NB4 (cell line): Measurements from ENCODE around the gene VSIG2.

Source experiments
- DNase-seq: peaks from one replicate; pipeline ENCODE4 v3.0.0; 2010; ENCODE audit warnings: low read depth
- H3K4me3 ChIP-seq: one replicate; pipeline ENCODE4 v1.5.1; 2011; ENCODE audit warnings: mild to moderate bottlenecking, low read depth, low read length, moderate library complexity
- MYC ChIP-seq: IDR thresholded peaks from 2 replicates; pipeline ENCODE4 v1.6.1; 2011; ENCODE audit warnings: low read depth, low read length
- POLR2A ChIP-seq: IDR thresholded peaks from 2 replicates; pipeline ENCODE4 v1.6.1; 2011; ENCODE audit warnings: mild to moderate bottlenecking; ENCODE audit not compliant: insufficient read length; ENCODE audit errors: extremely low read depth
- TF ChIP-seq, protein P1 (sequence below): IDR thresholded peaks from 2 replicates; pipeline ENCODE4 v1.6.1; 2011; ENCODE audit warnings: low read depth, low read length
- TF ChIP-seq, protein P2 (sequence below): IDR thresholded peaks from one replicate; pipeline ENCODE4 v1.5.1; 2012; ENCODE audit warnings: low read depth, low read length

The VSIG2 gene

DNA sequence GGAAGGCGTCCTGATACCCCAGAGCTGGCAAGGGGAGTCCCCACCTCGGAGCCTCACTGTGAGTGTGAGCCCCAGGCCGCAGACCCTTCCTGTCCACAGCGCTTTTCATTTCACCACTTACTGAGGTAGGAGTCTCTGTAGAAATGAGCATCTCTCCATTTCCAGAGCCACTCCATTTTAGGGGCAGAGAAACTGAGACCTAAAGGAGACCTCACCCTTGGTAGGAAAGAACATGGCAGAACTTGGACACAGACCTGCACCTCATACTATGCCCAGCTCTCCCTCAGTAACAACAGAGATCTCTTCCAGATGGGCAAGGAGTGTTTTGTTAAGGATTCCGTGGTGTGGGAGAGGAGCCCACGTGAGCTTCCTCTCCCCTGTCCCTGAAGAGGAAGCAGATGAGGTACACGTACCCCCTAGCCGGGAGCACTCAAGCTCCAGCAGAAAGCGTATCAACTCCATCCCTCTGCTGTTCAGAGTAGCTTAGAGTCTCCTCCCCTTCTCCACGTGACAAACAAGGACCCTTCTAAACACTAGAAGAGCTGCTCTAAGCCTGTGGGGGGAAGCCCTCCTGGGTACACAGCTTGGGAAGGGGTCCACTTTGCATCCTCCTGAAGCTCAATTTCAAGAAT lies 532 bp upstream of the VSIG2 start:
- no peak overlapping the region for H3K4me3 ChIP-seq
- TF ChIP-seq MYC (no peak), POLR2A (no peak)
- DNase-seq: no peak

DNA sequence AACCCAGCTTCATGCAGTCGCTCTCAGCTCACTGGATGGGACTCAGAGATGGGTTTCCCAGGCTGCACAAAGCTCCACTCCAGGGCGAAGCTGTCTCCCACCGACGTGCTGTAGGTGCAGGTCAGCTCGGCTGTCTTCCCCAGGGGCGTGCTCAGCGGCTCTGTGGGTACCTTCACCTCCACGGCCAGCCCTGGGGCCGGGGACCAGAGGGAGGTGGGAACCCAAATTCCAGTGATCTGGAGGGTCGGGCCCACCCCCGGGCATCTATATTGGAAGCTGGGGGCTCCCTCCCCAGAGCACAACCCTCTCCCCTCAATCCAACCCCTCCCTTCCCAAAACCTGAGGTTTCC lies 689 bp downstream of the VSIG2 start:
- H3K4me3 ChIP-seq: no peak overlapping the region
- TF ChIP-seq, protein P1, sequence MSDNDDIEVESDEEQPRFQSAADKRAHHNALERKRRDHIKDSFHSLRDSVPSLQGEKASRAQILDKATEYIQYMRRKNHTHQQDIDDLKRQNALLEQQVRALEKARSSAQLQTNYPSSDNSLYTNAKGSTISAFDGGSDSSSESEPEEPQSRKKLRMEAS: no peak
- TF ChIP-seq, protein P2, sequence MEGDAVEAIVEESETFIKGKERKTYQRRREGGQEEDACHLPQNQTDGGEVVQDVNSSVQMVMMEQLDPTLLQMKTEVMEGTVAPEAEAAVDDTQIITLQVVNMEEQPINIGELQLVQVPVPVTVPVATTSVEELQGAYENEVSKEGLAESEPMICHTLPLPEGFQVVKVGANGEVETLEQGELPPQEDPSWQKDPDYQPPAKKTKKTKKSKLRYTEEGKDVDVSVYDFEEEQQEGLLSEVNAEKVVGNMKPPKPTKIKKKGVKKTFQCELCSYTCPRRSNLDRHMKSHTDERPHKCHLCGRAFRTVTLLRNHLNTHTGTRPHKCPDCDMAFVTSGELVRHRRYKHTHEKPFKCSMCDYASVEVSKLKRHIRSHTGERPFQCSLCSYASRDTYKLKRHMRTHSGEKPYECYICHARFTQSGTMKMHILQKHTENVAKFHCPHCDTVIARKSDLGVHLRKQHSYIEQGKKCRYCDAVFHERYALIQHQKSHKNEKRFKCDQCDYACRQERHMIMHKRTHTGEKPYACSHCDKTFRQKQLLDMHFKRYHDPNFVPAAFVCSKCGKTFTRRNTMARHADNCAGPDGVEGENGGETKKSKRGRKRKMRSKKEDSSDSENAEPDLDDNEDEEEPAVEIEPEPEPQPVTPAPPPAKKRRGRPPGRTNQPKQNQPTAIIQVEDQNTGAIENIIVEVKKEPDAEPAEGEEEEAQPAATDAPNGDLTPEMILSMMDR: no peak
- TF ChIP-seq POLR2A (no peak), MYC (no peak)

DNA sequence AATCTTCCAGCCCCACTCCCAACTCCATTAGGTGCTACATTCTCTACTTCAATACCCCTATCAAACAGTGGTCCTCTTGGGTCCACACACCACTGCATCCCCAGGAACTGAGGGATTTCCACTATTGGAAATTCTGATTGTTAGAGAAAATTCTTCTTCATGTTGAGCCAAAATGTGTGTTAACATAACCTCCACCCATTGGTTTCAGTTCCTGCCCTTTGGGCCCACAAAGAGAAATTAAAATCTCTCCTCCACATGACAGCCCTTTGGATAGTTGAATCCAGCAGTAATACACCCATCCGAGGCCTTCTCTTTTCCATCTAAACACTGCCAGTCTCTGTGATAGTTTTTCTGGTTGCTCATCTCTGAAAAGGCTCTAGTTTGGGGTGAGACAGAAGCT lies 2.1 kb downstream of the VSIG2 start:
- H3K4me3 ChIP-seq: no peak overlapping the region
- DNase-seq: no peak
- TF ChIP-seq POLR2A (no peak), MYC (no peak)
- TF ChIP-seq, protein P1: no peak
- TF ChIP-seq, protein P2: no peak

More for the DNA sequence above, 689 bp downstream of the VSIG2 start:
- no peak for DNase-seq

DNA sequence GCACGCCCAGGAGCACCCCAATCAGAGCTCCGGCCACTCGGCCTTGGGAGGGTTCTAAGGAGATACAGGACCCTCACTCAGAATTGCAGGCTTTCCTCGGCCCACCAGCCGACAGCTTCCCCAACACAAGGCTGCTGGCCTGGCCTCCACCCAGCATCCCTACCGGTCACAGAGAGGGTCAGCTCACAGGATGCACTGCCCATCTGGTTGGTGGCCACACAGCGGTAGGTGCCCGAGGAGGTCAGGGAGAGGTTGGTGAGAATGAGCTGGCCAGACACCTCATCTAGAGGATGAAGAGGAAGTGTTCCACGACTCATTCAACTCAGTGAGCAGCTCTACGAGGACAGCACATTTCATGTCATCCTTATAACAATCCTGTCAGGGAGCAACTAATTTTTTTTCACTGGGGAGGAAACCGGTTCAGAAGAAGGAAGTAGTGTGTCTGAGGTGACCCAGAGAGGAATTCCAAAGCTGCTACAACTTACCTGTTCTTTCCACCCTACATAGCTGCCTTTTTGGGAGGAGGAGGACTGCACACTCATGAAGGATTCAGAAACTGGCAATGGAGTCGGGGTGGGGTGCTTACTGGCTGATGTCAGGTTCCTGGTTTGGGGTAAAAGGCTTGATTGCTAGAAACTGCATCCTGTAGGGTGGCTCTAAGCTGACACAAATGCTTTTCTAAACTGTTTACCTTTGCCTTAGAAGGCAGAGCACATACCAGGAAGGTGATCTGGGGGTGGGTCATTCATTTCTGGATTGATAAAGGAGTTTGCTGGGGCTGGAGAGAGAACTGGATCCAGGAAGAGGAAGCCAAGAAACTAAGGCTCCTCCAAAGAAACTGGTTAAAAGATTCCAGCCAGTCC lies 3.3 kb downstream of the VSIG2 start:
- no peak overlapping the region for H3K4me3 ChIP-seq
- no peak for DNase-seq
- TF ChIP-seq, protein P2: no peak
- TF ChIP-seq MYC (no peak), POLR2A (no peak)
- TF ChIP-seq, protein P1: no peak

DNA sequence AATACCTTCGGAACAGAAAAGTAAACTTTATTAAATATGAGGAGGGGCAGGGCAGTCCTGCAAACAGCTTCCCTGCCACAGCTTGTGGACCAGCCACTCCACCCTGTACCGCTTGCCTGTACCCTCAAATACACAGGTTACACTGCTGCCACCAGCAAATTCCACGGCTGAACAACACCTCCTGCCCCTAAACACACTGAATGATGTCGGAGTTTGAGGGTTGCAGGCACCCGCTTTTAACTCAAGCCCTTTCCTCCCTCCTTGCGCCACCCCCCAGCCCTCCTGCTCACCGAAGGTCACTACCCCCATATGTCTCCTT lies 4.0 kb downstream of the VSIG2 start:
- H3K4me3 ChIP-seq: no peak overlapping the region
- TF ChIP-seq POLR2A (no peak), MYC (no peak)
- TF ChIP-seq, protein P2: no peak
- TF ChIP-seq, protein P1: no peak
- DNase-seq: no peak

DNA sequence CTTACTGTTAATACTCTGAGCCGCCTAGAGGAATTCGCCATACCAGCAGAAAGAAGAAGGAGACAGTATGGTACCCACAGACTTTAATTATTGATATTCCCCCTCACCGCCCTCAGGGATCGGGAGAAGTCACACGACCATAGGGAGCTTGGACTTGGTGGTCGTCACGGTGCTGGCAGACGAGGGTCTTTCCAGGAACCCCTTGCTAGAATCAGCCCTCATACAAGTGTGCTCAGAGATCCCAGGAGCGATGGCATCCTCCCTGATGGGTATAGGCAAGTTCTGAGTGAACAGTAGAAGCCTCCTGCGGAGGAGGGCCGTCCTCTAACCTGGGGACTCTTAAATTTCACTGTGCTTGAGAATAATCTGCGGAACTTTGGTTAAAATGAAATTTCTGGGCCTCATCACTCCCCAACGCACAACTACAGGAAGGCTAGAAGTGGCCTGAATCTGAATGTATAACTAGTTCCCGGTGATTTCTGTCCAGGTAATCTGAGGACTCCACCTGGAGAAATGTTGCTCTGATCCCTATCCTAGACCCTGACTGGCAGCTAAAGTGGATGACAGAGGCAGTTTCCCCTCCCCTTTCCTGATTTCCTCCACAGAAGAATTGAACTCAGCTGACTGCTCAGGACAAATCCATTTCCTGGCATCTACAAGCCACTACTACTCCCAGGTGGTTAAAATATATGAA lies 4.5 kb downstream of the VSIG2 start:
- H3K4me3 ChIP-seq: no peak overlapping the region
- no peak for DNase-seq
- TF ChIP-seq, protein P2: no peak
- TF ChIP-seq POLR2A (no peak), MYC (no peak)
- TF ChIP-seq, protein P1: no peak
